GM23338 (cell line): ENCODE data around the gene KDM7A. TPM values are rescaled to one million over a fixed set of nuclear protein-coding genes. Genes with fewer than 3 reads are reported as not detected.

Source experiments
- ATAC-seq: fragments of 200-7000 bp; cut with Tn5 transposase; 3 replicates; pipeline ENCODE4 v1.9.1; 2020
- DNase-seq: peaks from one replicate; pipeline ENCODE4 v3.0.0-alpha.2; 2015; ENCODE audit warnings: low spot score
- H2AFZ ChIP-seq: fragments of 200-600 bp; sonication (generic); 2 replicates; pipeline ENCODE4 v1.8.0; 2016; ENCODE audit warnings: antibody characterized with exemption, mild to moderate bottlenecking, moderate library complexity
- H3F3A ChIP-seq: fragments of 200-600 bp; sonication (generic); replicated peaks from 2 replicates; pipeline ENCODE4 v1.8.0; 2017; ENCODE audit warnings: antibody characterized with exemption, mixed run types, low read depth
- H3K27ac ChIP-seq: fragments of 200-600 bp; sonication (generic); 2 replicates; pipeline ENCODE4 v1.6.1; 2016; ENCODE audit warnings: low read depth
- H3K27me3 ChIP-seq: fragments of 200-600 bp; sonication (generic); 2 replicates; pipeline ENCODE4 v1.8.0; 2016; ENCODE audit warnings: mild to moderate bottlenecking, mixed run types, moderate library complexity; ENCODE audit not compliant: insufficient read depth
- H3K36me3 ChIP-seq: fragments of 200-600 bp; sonication (generic); 2 replicates; pipeline ENCODE4 v1.8.0; 2016; ENCODE audit warnings: mild to moderate bottlenecking; ENCODE audit not compliant: insufficient read depth
- H3K4me1 ChIP-seq: fragments of 200-600 bp; sonication (generic); 2 replicates; pipeline ENCODE4 v1.8.0; 2016; ENCODE audit warnings: mild to moderate bottlenecking, moderate library complexity; ENCODE audit not compliant: insufficient read depth
- H3K4me2 ChIP-seq: fragments of 200-600 bp; sonication (generic); 2 replicates; pipeline ENCODE4 v1.7.1; 2017; ENCODE audit warnings: mixed run types
- H3K4me3 ChIP-seq: fragments of 200-600 bp; sonication (generic); 2 replicates; pipeline ENCODE4 v1.6.1; 2016; ENCODE audit warnings: mixed run types
- H3K79me2 ChIP-seq: fragments of 200-600 bp; sonication (generic); replicated peaks from 2 replicates; pipeline ENCODE4 v1.8.0; 2017; ENCODE audit warnings: mild to moderate bottlenecking; ENCODE audit not compliant: insufficient read depth
- H3K9me2 ChIP-seq: fragments of 200-600 bp; sonication (generic); 2 replicates; pipeline ENCODE4 v1.8.0; 2017; ENCODE audit not compliant: insufficient read depth
- H4K20me1 ChIP-seq: fragments of 200-600 bp; sonication (generic); replicated peaks from 2 replicates; pipeline ENCODE4 v1.8.0; 2017; ENCODE audit warnings: mild to moderate bottlenecking; ENCODE audit not compliant: insufficient read depth
- H3K27ac Mint-ChIP-seq: 2 replicates; pipeline ENCODE4 v1.8.0; 2020; ENCODE audit warnings: inconsistent platforms, mild to moderate bottlenecking, moderate library complexity, mixed read lengths
- H3K27me3 Mint-ChIP-seq: 3 replicates; pipeline ENCODE4 v1.8.0; 2022; ENCODE audit warnings: low read depth, mild to moderate bottlenecking, moderate library complexity, mixed read lengths, inconsistent platforms; ENCODE audit not compliant: insufficient read depth, poor library complexity
- H3K36me3 Mint-ChIP-seq: 3 replicates; pipeline ENCODE4 v1.8.0; 2021; ENCODE audit warnings: low read depth, mild to moderate bottlenecking, inconsistent platforms, moderate library complexity, mixed read lengths
- H3K4me1 Mint-ChIP-seq: 3 replicates; pipeline ENCODE4 v1.8.0; 2020; ENCODE audit warnings: mild to moderate bottlenecking, inconsistent platforms, mixed read lengths
- H3K4me3 Mint-ChIP-seq: 3 replicates; pipeline ENCODE4 v1.8.0; 2021; ENCODE audit warnings: moderate library complexity, mild to moderate bottlenecking, inconsistent platforms, mixed read lengths
- H3K9me3 Mint-ChIP-seq: 3 replicates; pipeline ENCODE4 v1.8.0; 2020; ENCODE audit warnings: moderate library complexity, mild to moderate bottlenecking, inconsistent platforms, mixed read lengths
- CREB1 ChIP-seq: fragments of 250-450 bp; sonication (Bioruptor Pico); IDR thresholded peaks from 2 replicates; pipeline ENCODE4 v1.5.0; 2020; ENCODE audit warnings: low read depth, mild to moderate bottlenecking, moderate library complexity
- EZH2 ChIP-seq: fragments of 200-600 bp; sonication (generic); IDR thresholded peaks from one replicate; pipeline ENCODE4 v1.8.0; 2017; ENCODE audit warnings: antibody characterized with exemption, mild to moderate bottlenecking, low read depth; ENCODE audit not compliant: unreplicated experiment
- EZH2phosphoT487 ChIP-seq: fragments of 200-600 bp; sonication (generic); IDR thresholded peaks from one replicate; pipeline ENCODE4 v1.8.1; 2018; ENCODE audit warnings: antibody characterized with exemption; ENCODE audit not compliant: unreplicated experiment
- JUNB ChIP-seq: IDR thresholded peaks from one replicate; pipeline ENCODE4 v1.6.1; 2016; ENCODE audit warnings: antibody characterized with exemption; ENCODE audit not compliant: unreplicated experiment
- NANOG ChIP-seq: IDR thresholded peaks from 2 replicates; pipeline ENCODE4 v1.6.1; 2016; ENCODE audit warnings: antibody characterized with exemption, borderline replicate concordance
- POLR2AphosphoS5 ChIP-seq: IDR thresholded peaks from 2 replicates; pipeline ENCODE4 v1.6.1; 2016; ENCODE audit warnings: antibody characterized with exemption, low read depth
- STAT1 ChIP-seq: IDR thresholded peaks from one replicate; pipeline ENCODE4 v1.6.1; 2016; ENCODE audit warnings: antibody characterized with exemption; ENCODE audit not compliant: unreplicated experiment
- ZNF114 ChIP-seq: fragments of 250-450 bp; sonication (Bioruptor Pico); IDR thresholded peaks from 2 replicates; pipeline ENCODE4 v1.5.0; 2020; ENCODE audit warnings: mild to moderate bottlenecking, moderate library complexity
- ZNF331 ChIP-seq: fragments of 250-450 bp; sonication (Bioruptor Pico); IDR thresholded peaks from 2 replicates; pipeline ENCODE4 v1.5.0; 2020; ENCODE audit warnings: low read depth, mild to moderate bottlenecking, moderate library complexity
- polyA plus RNA-seq: library from polyadenylated mRNA; unstranded; fragments of >200 nt; fragmentation: Nextera tagmentation; extraction: Ambion mirVana; gene quantifications from 2 replicates; pipeline ENCODE4 v1.2.1, GENCODE V29; 2016
- total RNA-seq: library from RNA; depleted of rRNA; stranded (reverse); fragments of >200 nt; shearing (Covaris generic); gene quantifications from 2 replicates; pipeline ENCODE4 v1.2.3, GENCODE V29; 2014
- TF ChIP-seq, protein P1 (sequence below), 2 experiments: fragments of 200-600 bp in 1 of 2; sonication (generic) in 1 of 2; conservative IDR thresholded peaks; 2 replicates each; pipeline versions ENCODE4 v1.5.1 to v1.6.1; 2016 to 2017; ENCODE audit warnings: antibody characterized with exemption in 2 of 2, low read depth in 2 of 2, mild to moderate bottlenecking in 2 of 2, moderate library complexity in 1 of 2
- TF ChIP-seq, protein P2 (sequence below): IDR thresholded peaks from 2 replicates; pipeline ENCODE4 v1.6.1; 2016; ENCODE audit warnings: antibody characterized with exemption
- TF ChIP-seq, protein P3 (sequence below): IDR thresholded peaks from one replicate; pipeline ENCODE4 v1.6.1; 2018; ENCODE audit warnings: antibody characterized with exemption; ENCODE audit not compliant: unreplicated experiment
- TF ChIP-seq, protein P4 (sequence below): fragments of 250-450 bp; sonication (Bioruptor Pico); IDR thresholded peaks from 2 replicates; pipeline ENCODE4 v1.5.0; 2020; ENCODE audit warnings: mild to moderate bottlenecking, moderate library complexity

The KDM7A gene
- total and polyA plus RNA-seq, 2 experiments from 2014 or later, result 2.3 to 10.8 TPM

DNA sequence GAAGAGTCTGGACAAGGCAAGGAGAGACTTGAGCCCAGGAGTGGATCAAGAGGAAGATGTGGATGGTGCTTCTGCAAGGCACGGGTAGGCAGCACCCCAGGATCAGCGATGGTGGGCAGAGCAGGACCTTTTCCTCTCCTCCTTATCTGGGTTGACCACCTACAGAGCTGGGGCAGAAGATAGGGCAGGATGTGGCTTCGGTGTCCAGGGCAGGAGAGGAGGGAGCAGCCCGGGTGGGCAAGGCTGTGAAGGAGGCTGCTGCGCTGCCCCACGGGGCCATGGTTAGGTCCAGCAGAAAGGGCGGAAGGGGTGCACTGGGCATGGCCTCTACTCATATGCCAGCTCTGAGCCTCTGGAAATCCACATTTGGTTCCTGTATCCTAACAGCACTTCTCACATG lies 94.0 kb downstream of the KDM7A start:
- no peaks in the 10 kb centered on the region for H3F3A ChIP-seq
- H3K27me3 ChIP-seq, result no peaks in the 10 kb centered on the region
- no peaks in the 10 kb centered on the region for H3K36me3 ChIP-seq
- H4K20me1 ChIP-seq, result no peaks in the 10 kb centered on the region
- H3K9me2 ChIP-seq, result no peaks in the 10 kb centered on the region
- no peak for TF ChIP-seq EZH2
- no peak for TF ChIP-seq JUNB
- TF ChIP-seq CREB1 (CRISPR knock-in tag), result no peak
- no peak for TF ChIP-seq ZNF114 (CRISPR knock-in tag)
- TF ChIP-seq STAT1, result no peak
- TF ChIP-seq ZNF331 (CRISPR knock-in tag), result no peak
- TF ChIP-seq, protein P1, sequence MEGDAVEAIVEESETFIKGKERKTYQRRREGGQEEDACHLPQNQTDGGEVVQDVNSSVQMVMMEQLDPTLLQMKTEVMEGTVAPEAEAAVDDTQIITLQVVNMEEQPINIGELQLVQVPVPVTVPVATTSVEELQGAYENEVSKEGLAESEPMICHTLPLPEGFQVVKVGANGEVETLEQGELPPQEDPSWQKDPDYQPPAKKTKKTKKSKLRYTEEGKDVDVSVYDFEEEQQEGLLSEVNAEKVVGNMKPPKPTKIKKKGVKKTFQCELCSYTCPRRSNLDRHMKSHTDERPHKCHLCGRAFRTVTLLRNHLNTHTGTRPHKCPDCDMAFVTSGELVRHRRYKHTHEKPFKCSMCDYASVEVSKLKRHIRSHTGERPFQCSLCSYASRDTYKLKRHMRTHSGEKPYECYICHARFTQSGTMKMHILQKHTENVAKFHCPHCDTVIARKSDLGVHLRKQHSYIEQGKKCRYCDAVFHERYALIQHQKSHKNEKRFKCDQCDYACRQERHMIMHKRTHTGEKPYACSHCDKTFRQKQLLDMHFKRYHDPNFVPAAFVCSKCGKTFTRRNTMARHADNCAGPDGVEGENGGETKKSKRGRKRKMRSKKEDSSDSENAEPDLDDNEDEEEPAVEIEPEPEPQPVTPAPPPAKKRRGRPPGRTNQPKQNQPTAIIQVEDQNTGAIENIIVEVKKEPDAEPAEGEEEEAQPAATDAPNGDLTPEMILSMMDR (conservative IDR thresholded peaks at IDR 0.05; ENCODE audit: low read depth in 2 of 2), result no peak
- TF ChIP-seq, protein P2, sequence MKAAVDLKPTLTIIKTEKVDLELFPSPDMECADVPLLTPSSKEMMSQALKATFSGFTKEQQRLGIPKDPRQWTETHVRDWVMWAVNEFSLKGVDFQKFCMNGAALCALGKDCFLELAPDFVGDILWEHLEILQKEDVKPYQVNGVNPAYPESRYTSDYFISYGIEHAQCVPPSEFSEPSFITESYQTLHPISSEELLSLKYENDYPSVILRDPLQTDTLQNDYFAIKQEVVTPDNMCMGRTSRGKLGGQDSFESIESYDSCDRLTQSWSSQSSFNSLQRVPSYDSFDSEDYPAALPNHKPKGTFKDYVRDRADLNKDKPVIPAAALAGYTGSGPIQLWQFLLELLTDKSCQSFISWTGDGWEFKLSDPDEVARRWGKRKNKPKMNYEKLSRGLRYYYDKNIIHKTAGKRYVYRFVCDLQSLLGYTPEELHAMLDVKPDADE, result no peak
- no peak for TF ChIP-seq EZH2phosphoT487
- TF ChIP-seq NANOG, result no peak
- TF ChIP-seq, protein P3, sequence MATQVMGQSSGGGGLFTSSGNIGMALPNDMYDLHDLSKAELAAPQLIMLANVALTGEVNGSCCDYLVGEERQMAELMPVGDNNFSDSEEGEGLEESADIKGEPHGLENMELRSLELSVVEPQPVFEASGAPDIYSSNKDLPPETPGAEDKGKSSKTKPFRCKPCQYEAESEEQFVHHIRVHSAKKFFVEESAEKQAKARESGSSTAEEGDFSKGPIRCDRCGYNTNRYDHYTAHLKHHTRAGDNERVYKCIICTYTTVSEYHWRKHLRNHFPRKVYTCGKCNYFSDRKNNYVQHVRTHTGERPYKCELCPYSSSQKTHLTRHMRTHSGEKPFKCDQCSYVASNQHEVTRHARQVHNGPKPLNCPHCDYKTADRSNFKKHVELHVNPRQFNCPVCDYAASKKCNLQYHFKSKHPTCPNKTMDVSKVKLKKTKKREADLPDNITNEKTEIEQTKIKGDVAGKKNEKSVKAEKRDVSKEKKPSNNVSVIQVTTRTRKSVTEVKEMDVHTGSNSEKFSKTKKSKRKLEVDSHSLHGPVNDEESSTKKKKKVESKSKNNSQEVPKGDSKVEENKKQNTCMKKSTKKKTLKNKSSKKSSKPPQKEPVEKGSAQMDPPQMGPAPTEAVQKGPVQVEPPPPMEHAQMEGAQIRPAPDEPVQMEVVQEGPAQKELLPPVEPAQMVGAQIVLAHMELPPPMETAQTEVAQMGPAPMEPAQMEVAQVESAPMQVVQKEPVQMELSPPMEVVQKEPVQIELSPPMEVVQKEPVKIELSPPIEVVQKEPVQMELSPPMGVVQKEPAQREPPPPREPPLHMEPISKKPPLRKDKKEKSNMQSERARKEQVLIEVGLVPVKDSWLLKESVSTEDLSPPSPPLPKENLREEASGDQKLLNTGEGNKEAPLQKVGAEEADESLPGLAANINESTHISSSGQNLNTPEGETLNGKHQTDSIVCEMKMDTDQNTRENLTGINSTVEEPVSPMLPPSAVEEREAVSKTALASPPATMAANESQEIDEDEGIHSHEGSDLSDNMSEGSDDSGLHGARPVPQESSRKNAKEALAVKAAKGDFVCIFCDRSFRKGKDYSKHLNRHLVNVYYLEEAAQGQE, result no peak
- TF ChIP-seq, protein P4, sequence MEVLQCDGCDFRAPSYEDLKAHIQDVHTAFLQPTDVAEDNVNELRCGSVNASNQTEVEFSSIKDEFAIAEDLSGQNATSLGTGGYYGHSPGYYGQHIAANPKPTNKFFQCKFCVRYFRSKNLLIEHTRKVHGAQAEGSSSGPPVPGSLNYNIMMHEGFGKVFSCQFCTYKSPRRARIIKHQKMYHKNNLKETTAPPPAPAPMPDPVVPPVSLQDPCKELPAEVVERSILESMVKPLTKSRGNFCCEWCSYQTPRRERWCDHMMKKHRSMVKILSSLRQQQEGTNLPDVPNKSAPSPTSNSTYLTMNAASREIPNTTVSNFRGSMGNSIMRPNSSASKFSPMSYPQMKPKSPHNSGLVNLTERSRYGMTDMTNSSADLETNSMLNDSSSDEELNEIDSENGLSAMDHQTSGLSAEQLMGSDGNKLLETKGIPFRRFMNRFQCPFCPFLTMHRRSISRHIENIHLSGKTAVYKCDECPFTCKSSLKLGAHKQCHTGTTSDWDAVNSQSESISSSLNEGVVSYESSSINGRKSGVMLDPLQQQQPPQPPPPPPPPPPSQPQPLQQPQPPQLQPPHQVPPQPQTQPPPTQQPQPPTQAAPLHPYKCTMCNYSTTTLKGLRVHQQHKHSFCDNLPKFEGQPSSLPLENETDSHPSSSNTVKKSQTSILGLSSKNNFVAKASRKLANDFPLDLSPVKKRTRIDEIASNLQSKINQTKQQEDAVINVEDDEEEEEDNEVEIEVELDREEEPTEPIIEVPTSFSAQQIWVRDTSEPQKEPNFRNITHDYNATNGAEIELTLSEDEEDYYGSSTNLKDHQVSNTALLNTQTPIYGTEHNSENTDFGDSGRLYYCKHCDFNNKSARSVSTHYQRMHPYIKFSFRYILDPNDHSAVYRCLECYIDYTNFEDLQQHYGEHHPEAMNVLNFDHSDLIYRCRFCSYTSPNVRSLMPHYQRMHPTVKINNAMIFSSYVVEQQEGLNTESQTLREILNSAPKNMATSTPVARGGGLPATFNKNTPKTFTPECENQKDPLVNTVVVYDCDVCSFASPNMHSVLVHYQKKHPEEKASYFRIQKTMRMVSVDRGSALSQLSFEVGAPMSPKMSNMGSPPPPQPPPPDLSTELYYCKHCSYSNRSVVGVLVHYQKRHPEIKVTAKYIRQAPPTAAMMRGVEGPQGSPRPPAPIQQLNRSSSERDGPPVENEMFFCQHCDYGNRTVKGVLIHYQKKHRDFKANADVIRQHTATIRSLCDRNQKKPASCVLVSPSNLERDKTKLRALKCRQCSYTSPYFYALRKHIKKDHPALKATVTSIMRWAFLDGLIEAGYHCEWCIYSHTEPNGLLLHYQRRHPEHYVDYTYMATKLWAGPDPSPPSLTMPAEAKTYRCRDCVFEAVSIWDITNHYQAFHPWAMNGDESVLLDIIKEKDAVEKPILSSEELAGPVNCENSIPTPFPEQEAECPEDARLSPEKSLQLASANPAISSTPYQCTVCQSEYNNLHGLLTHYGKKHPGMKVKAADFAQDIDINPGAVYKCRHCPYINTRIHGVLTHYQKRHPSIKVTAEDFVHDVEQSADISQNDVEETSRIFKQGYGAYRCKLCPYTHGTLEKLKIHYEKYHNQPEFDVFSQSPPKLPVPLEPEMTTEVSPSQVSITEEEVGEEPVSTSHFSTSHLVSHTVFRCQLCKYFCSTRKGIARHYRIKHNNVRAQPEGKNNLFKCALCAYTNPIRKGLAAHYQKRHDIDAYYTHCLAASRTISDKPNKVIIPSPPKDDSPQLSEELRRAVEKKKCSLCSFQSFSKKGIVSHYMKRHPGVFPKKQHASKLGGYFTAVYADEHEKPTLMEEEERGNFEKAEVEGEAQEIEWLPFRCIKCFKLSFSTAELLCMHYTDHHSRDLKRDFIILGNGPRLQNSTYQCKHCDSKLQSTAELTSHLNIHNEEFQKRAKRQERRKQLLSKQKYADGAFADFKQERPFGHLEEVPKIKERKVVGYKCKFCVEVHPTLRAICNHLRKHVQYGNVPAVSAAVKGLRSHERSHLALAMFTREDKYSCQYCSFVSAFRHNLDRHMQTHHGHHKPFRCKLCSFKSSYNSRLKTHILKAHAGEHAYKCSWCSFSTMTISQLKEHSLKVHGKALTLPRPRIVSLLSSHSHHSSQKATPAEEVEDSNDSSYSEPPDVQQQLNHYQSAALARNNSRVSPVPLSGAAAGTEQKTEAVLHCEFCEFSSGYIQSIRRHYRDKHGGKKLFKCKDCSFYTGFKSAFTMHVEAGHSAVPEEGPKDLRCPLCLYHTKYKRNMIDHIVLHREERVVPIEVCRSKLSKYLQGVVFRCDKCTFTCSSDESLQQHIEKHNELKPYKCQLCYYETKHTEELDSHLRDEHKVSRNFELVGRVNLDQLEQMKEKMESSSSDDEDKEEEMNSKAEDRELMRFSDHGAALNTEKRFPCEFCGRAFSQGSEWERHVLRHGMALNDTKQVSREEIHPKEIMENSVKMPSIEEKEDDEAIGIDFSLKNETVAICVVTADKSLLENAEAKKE, result no peak
- no peak for TF ChIP-seq POLR2AphosphoS5
- H3K4me1 ChIP-seq, result peaks cover 5% of the 10 kb centered on the region
- Mint-ChIP-seq H3K27ac (no peak overlapping the region), H3K4me3 (no peak overlapping the region), H3K4me1 (peaks cover 19% of the 10 kb centered on the region), H3K27me3 (peaks cover 3% of the 10 kb centered on the region), H3K9me3 (no peaks in the 10 kb centered on the region), H3K36me3 (no peaks in the 10 kb centered on the region)
- H2AFZ ChIP-seq, result no peak overlapping the region
- no peak overlapping the region for H3K4me3 ChIP-seq
- DNase-seq (no peak), ATAC-seq (no peak)
- no peaks in the 10 kb centered on the region for H3K79me2 ChIP-seq
- no peak overlapping the region for H3K27ac ChIP-seq
- no peak overlapping the region for H3K4me2 ChIP-seq
